HL-60 (cell line): ENCODE results near the gene CYRIA.

Experiments used
- TF ChIP-seq, protein P1 (sequence below): IDR thresholded peaks from 2 replicates; pipeline ENCODE4 v1.6.1; 2012; ENCODE audit warnings: low read depth; ENCODE audit not compliant: insufficient replicate concordance
- TF ChIP-seq, protein P2 (sequence below): IDR thresholded peaks from one replicate; pipeline ENCODE4 v1.5.1; 2011; ENCODE audit warnings: low read length, control low read depth, inconsistent platforms; ENCODE audit not compliant: insufficient read depth

DNA sequence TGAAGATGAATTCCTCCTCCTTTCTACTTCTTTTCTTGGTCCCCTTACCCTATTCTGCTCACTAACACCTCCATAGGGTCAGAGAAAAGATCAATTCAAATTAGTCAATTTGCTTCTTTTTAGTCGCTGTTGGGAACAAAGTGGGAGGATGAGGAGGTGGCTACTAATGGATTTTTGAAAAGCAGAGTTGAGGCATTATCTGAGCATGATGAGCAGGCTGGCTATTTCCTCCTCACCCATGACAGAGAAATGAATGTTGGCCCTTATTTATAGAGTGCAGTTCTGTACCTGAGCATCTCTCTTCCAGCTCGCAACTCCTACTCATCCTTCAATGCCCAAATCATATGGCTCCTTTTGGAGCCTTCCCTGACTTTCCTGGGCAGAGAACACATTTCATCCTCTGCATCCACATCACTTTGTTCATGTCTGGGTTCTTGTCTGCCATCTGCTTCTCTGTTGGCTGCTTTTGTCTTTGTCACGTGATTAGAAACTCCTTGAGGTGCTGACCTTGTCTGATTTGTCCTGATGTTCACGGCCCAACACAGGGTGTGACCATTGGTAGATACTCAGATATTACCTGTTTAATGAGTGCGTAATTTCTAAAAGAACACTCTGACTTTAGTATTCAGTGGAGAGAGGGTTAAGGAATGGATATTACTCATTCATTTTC, 45.9 kb downstream of the CYRIA start:
- TF ChIP-seq, protein P1, sequence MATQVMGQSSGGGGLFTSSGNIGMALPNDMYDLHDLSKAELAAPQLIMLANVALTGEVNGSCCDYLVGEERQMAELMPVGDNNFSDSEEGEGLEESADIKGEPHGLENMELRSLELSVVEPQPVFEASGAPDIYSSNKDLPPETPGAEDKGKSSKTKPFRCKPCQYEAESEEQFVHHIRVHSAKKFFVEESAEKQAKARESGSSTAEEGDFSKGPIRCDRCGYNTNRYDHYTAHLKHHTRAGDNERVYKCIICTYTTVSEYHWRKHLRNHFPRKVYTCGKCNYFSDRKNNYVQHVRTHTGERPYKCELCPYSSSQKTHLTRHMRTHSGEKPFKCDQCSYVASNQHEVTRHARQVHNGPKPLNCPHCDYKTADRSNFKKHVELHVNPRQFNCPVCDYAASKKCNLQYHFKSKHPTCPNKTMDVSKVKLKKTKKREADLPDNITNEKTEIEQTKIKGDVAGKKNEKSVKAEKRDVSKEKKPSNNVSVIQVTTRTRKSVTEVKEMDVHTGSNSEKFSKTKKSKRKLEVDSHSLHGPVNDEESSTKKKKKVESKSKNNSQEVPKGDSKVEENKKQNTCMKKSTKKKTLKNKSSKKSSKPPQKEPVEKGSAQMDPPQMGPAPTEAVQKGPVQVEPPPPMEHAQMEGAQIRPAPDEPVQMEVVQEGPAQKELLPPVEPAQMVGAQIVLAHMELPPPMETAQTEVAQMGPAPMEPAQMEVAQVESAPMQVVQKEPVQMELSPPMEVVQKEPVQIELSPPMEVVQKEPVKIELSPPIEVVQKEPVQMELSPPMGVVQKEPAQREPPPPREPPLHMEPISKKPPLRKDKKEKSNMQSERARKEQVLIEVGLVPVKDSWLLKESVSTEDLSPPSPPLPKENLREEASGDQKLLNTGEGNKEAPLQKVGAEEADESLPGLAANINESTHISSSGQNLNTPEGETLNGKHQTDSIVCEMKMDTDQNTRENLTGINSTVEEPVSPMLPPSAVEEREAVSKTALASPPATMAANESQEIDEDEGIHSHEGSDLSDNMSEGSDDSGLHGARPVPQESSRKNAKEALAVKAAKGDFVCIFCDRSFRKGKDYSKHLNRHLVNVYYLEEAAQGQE: no peak
- TF ChIP-seq, protein P2, sequence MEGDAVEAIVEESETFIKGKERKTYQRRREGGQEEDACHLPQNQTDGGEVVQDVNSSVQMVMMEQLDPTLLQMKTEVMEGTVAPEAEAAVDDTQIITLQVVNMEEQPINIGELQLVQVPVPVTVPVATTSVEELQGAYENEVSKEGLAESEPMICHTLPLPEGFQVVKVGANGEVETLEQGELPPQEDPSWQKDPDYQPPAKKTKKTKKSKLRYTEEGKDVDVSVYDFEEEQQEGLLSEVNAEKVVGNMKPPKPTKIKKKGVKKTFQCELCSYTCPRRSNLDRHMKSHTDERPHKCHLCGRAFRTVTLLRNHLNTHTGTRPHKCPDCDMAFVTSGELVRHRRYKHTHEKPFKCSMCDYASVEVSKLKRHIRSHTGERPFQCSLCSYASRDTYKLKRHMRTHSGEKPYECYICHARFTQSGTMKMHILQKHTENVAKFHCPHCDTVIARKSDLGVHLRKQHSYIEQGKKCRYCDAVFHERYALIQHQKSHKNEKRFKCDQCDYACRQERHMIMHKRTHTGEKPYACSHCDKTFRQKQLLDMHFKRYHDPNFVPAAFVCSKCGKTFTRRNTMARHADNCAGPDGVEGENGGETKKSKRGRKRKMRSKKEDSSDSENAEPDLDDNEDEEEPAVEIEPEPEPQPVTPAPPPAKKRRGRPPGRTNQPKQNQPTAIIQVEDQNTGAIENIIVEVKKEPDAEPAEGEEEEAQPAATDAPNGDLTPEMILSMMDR: no peak
